ENCODE data around the gene NAT14.

NAT14 gene

DNA sequence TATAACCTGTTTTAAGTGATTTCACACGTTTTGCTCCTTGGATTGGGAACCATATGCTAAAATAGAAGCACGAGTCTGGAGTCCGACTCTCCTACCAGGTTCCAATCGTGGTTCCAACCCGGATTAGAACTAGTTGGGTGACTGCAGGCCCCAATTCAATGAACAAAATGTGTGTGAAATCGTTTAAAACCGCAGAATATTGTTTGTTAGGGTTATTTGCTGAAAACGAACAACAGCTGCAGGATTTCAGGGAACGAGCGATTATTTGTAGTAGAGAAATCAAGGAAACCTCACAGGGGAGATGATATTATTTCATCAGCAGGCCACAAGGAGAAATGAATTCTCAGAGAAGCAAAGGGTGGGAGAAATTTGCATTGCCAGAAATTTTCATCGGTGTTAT is 20.0 kb downstream of the NAT14 start:
- Histone ChIP-seq H4K20me1 (ENCODE audit: insufficient read depth) (no peaks in the 10 kb centered on the region), H3K4me3 (IDR thresholded peaks at IDR 0.05; ENCODE audit: insufficient read depth, low read depth, low read length) (no peak overlapping the region), H3K36me3 (ENCODE audit: insufficient read depth) (no peaks in the 10 kb centered on the region), H3K4me1 (ENCODE audit: low read depth, poor library complexity, severe bottlenecking) (peaks cover 5% of the 10 kb centered on the region), H3K27ac (no peak overlapping the region), H3K79me2 (ENCODE audit: insufficient read depth, low read depth) (no peaks in the 10 kb centered on the region), H3K9ac (no peak overlapping the region), H3K4me2 (no peak overlapping the region), H2AFZ (ENCODE audit: low read depth) (no peak overlapping the region), H3K27me3 (ENCODE audit: insufficient read depth, low read depth) (peaks cover 80% of the 10 kb centered on the region)
- TF ChIP-seq, protein P1, sequence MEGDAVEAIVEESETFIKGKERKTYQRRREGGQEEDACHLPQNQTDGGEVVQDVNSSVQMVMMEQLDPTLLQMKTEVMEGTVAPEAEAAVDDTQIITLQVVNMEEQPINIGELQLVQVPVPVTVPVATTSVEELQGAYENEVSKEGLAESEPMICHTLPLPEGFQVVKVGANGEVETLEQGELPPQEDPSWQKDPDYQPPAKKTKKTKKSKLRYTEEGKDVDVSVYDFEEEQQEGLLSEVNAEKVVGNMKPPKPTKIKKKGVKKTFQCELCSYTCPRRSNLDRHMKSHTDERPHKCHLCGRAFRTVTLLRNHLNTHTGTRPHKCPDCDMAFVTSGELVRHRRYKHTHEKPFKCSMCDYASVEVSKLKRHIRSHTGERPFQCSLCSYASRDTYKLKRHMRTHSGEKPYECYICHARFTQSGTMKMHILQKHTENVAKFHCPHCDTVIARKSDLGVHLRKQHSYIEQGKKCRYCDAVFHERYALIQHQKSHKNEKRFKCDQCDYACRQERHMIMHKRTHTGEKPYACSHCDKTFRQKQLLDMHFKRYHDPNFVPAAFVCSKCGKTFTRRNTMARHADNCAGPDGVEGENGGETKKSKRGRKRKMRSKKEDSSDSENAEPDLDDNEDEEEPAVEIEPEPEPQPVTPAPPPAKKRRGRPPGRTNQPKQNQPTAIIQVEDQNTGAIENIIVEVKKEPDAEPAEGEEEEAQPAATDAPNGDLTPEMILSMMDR (conservative IDR thresholded peaks at IDR 0.05; ENCODE audit: low read depth, low read length) = no peak

- H3K9ac ChIP-seq = no peak overlapping the region
- peaks cover 5% of the 10 kb centered on the region for H3K4me1 ChIP-seq (ENCODE audit: low read depth, poor library complexity, severe bottlenecking)
- no peak overlapping the region for H3K4me3 ChIP-seq (IDR thresholded peaks at IDR 0.05; ENCODE audit: insufficient read depth, low read depth, low read length)
- no peak overlapping the region for H2AFZ ChIP-seq (ENCODE audit: low read depth)
- no peaks in the 10 kb centered on the region for H3K36me3 ChIP-seq (ENCODE audit: insufficient read depth)
- H3K27ac ChIP-seq = no peak overlapping the region
- H4K20me1 ChIP-seq (ENCODE audit: insufficient read depth) = no peaks in the 10 kb centered on the region
- H3K79me2 ChIP-seq (ENCODE audit: insufficient read depth, low read depth) = no peaks in the 10 kb centered on the region
- H3K27me3 ChIP-seq (ENCODE audit: insufficient read depth, low read depth) = peaks cover 84% of the 10 kb centered on the region
- no peak overlapping the region for H3K4me2 ChIP-seq
- TF ChIP-seq, protein P1 (conservative IDR thresholded peaks at IDR 0.05; ENCODE audit: low read depth, low read length) = no peak
Measured at GRCh38 chr19:55508120-55508519, 23.1 kb downstream of the NAT14 start.

DNA sequence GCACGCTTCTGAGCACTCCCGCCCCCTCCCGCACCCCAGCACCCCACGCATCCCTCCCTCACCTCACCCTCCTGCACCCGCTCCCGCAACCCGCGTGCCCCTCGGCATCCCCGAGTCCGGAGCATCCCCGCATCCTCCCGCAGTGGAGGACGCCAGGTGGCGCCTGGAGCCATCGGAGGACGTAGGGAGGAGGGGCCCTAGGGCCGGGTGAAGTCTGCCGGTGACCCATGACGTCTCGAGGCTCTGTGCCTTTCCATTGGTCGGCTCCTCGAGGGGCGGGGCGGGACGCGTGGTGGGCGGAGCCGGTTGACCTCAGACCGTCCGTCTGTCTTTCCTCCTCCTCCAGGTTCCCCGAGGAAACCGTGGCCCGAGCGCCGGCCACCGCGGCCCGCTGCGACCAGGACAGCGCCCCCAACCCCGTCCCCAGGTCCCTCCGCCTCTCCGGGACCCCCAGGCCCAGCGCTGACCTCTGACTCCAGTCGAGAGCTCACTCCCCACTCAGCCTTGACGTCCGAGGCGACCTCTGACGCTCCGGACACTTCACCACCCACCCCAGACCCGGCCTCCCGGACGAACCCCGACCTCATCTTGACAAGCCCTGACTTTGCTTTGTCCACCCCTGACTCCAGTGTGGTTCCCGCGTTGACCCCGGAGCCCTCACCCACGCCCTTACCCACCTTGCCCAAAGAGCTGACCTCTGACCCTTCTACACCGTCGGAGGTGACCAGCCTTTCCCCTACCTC is 32.1 kb downstream of the NAT14 start:
- Histone ChIP-seq H3K79me2 (ENCODE audit: insufficient read depth, low read depth) (no peaks in the 10 kb centered on the region), H2AFZ (ENCODE audit: low read depth) (peak overlapping the region; percentile 74; the same call in 1 of the 2 replicates), H4K20me1 (ENCODE audit: insufficient read depth) (no peaks in the 10 kb centered on the region), H3K9ac (no peak overlapping the region), H3K4me1 (ENCODE audit: low read depth, poor library complexity, severe bottlenecking) (no peaks in the 10 kb centered on the region), H3K27ac (no peak overlapping the region), H3K4me3 (IDR thresholded peaks at IDR 0.05; ENCODE audit: insufficient read depth, low read depth, low read length) (no peak overlapping the region), H3K4me2 (peak overlapping the region; percentile 47; the same call in 1 of the 2 replicates), H3K36me3 (ENCODE audit: insufficient read depth) (no peaks in the 10 kb centered on the region), H3K27me3 (ENCODE audit: insufficient read depth, low read depth) (peaks cover 60% of the 10 kb centered on the region)
- TF ChIP-seq, protein P1 (conservative IDR thresholded peaks at IDR 0.05; ENCODE audit: low read depth, low read length) = peak; percentile 69

DNA sequence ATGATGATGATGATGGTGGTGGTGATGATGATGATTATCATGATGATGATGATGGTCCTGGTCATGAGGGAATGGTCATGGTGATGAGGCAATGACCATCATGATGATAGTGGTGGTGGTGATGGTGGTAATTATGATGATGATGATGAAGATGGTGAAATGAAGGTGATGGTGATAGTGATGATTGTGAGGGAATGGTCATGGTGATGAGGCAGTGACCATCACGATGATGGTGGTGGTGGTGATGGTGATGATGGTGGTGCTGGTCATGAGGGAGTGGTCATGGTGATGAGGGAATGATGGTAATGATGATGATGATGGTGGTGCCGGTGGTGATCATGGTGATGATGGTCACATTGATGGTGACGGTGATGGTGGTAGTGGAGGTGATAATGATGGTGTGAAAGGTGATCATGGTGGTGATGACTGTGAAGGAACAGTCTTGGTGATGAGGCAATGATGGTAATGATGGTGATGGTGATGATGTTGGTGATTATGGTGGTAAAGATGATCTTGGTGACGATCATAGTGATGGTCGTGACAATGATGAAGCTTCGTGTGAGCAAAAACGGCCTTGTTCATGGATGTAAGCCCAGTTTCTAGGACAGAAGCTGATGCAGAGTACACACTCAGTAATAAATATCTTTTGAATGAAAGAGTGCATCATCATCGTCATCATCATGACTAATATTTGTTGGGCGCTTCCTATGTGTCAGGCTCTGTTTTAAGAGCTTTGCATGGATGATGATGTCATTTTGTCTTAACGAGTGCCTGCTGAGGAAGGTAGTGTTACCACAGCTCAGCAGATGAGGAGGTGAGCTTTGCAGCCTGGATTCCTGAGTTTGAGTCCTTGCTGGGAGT is 34.7 kb downstream of the NAT14 start:
- TF ChIP-seq, protein P1 (conservative IDR thresholded peaks at IDR 0.05; ENCODE audit: low read depth, low read length) = no peak
- Histone ChIP-seq H4K20me1 (ENCODE audit: insufficient read depth) (no peaks in the 10 kb centered on the region), H3K9ac (no peak overlapping the region), H3K4me2 (no peak overlapping the region), H3K27me3 (ENCODE audit: insufficient read depth, low read depth) (peaks cover 61% of the 10 kb centered on the region), H3K27ac (no peak overlapping the region), H3K79me2 (ENCODE audit: insufficient read depth, low read depth) (no peaks in the 10 kb centered on the region), H3K36me3 (ENCODE audit: insufficient read depth) (no peaks in the 10 kb centered on the region), H2AFZ (ENCODE audit: low read depth) (no peak overlapping the region), H3K4me1 (ENCODE audit: low read depth, poor library complexity, severe bottlenecking) (no peaks in the 10 kb centered on the region), H3K4me3 (IDR thresholded peaks at IDR 0.05; ENCODE audit: insufficient read depth, low read depth, low read length) (no peak overlapping the region)
